H1 (cell line): ENCODE measurements around the gene BRD4. TPM values are rescaled to one million over a fixed set of nuclear protein-coding genes. Genes with fewer than 3 reads are reported as not detected.

Experiments used
- ASH2L ChIP-seq: fragments of 200-600, 300-600 bp; sonication (generic); IDR thresholded peaks from one replicate; pipeline ENCODE4 v1.7.1; 2017; ENCODE audit warnings: low read length
- CBX5 ChIP-seq: fragments of 300-800, 300-1000 bp; sonication (generic); IDR thresholded peaks from 2 replicates; pipeline ENCODE4 v1.7.1; 2016; ENCODE audit warnings: antibody characterized with exemption, low read length, low read depth
- CHD1 ChIP-seq: IDR thresholded peaks from 2 replicates; pipeline ENCODE4 v1.6.1; 2012; ENCODE audit warnings: low read depth, low read length, improper control_type of control experiment
- CTBP2 ChIP-seq: IDR thresholded peaks from 2 replicates; pipeline ENCODE4 v1.7.0; 2011; ENCODE audit warnings: borderline replicate concordance, mild to moderate bottlenecking, moderate library complexity, mixed read lengths, low read length; ENCODE audit not compliant: insufficient read depth, insufficient read length
- GABPA ChIP-seq: IDR thresholded peaks from 2 replicates; pipeline ENCODE4 v1.6.1; 2011; ENCODE audit warnings: mild to moderate bottlenecking, low read length, moderate library complexity, borderline replicate concordance; ENCODE audit not compliant: insufficient read depth
- GTF2F1 ChIP-seq: IDR thresholded peaks from 2 replicates; pipeline ENCODE4 v1.6.1; 2012; ENCODE audit warnings: low read depth, low read length, improper control_type of control experiment, borderline replicate concordance
- HDAC2 ChIP-seq, 2 experiments: fragments of 300-600 bp in 1 of 2; sonication (generic) in 1 of 2; IDR thresholded peaks; 2 replicates each; pipeline ENCODE4 v1.6.1; 2011 to 2012; ENCODE audit warnings: low read depth in 2 of 2, low read length in 2 of 2, mild to moderate bottlenecking in 2 of 2, moderate library complexity in 2 of 2, borderline replicate concordance in 1 of 2, inconsistent platforms in 1 of 2
- JUND ChIP-seq: IDR thresholded peaks from 2 replicates; pipeline ENCODE4 v1.6.1; 2011; ENCODE audit warnings: mild to moderate bottlenecking, improper control_type of control experiment, low read length
- KDM5A ChIP-seq: fragments of 200-600 bp; IDR thresholded peaks from 2 replicates; pipeline ENCODE4 v1.7.1; 2012; ENCODE audit warnings: mild to moderate bottlenecking, low read length, inconsistent platforms, mixed read lengths
- NANOG ChIP-seq: IDR thresholded peaks from 2 replicates; pipeline ENCODE4 v1.6.1; 2011; ENCODE audit warnings: low read length, low read depth, mild to moderate bottlenecking, inconsistent platforms; ENCODE audit not compliant: insufficient read depth, poor library complexity, severe bottlenecking
- PHF8 ChIP-seq: fragments of 200-600 bp; sonication (generic); conservative IDR thresholded peaks from 2 replicates; pipeline ENCODE4 v1.7.1; 2012; ENCODE audit warnings: low read depth, mild to moderate bottlenecking, inconsistent platforms, low read length, moderate library complexity
- SIRT6 ChIP-seq: IDR thresholded peaks from one replicate; pipeline ENCODE4 v1.7.1; 2012; ENCODE audit warnings: low read length, inconsistent platforms
- SP2 ChIP-seq: IDR thresholded peaks from 2 replicates; pipeline ENCODE4 v1.6.1; 2012; ENCODE audit warnings: mild to moderate bottlenecking, low read length, inconsistent platforms
- USF2 ChIP-seq: IDR thresholded peaks from 2 replicates; pipeline ENCODE4 v1.6.1; 2011; ENCODE audit warnings: low read length, improper control_type of control experiment
- ZNF274 ChIP-seq: IDR thresholded peaks from 2 replicates; pipeline ENCODE4 v1.7.0; 2012; ENCODE audit warnings: low read length, borderline replicate concordance; ENCODE audit errors: extremely low read depth
- polyA plus RNA-seq, 7 experiments: library from polyadenylated mRNA; depleted of rRNA in 3 of 7; stranded (reverse) in 5 of 7; unstranded in 2 of 7; fragments of >200 nt in 5 of 7; fragments of 200-250 nt in 2 of 7; gene quantifications; 1 replicate in 5 of 7; 2 replicates in 1 of 7; 4 replicates in 1 of 7; pipeline versions ENCODE4 v1.2.1 to v1.2.3, GENCODE V29; 2011 to 2013; ENCODE audit warnings: missing spikeins in 2 of 7, mixed read lengths in 2 of 7
- total RNA-seq: library from RNA; stranded (reverse); fragmentation: NEBNext Ultra II Directional; extraction: Animal tissue kit (Norgen Biotek cat#: 25700); gene quantifications from 2 replicates; pipeline ENCODE4 v1.2.1, GENCODE V29; 2021

The BRD4 gene
- total and polyA plus RNA-seq, 2 of the 8 experiments (the other 6 are each of a cell fraction or from before 2014, with no cell fraction given), result 14.1 to 146 TPM

DNA sequence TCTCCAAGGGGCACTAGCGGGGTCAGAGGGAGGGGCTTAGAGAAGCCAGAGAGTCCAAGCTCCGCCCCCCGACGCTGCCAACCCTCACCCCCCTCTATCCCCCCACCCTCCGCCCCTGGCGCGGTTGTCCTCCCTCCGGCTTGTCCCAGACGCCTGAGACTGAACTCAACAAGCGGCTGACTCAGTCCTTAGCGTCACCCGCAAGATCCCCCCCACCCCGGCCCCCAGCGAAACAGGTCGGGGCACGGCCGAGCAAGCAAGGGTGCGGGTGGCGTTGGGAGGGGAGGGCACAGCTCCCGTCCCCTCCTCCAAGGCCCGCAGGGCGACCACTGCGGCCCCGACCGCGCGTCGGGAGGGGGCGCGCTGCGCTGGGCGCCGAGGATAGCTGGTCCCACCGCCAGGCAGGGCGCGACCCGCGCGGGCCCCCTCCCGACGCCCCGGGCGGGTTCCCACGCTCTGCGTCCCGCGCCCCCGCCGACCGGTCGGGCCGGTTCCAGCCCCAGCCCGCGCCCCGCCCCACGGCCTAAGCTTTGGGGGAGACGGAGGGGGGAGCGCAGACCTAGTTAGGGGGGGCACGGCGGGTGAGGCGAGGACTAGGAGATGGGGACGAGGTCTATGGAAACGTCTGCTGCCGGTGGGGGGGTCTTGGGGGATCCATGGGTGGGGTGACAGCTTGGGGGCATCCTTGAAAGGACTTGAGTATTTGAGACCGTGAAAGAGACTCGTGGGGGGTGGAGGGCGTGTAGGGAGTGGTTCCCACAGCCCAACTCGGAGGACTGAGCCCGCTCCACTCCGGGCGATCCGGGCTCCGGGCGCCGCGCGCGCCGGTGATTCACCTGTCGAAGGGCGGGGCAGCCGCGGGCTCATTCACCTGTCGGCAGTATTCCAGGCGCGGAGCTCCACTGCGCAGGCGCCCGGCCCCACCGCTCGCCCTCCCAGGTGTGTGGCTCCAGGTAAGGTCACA lies 136.7 kb downstream of the BRD4 start (continued):
- TF ChIP-seq HDAC2 (IDR thresholded peaks at IDR 0.05; ENCODE audit: borderline replicate concordance in 1 of 2, low read depth in 2 of 2, low read length in 2 of 2) (no peak), ASH2L (no peak), CTBP2 (no peak), ZNF274 (no peak), CHD1 (no peak), USF2 (no peak), GTF2F1 (no peak), NANOG (no peak), CBX5 (no peak), SIRT6 (no peak), SP2 (no peak), GABPA (no peak), JUND (peak; percentile 98), PHF8 (no peak), KDM5A (no peak)
